ENCODE measurements around the gene ACTR1A. TPM values are rescaled to one million over a fixed set of nuclear protein-coding genes. Genes with fewer than 3 reads are reported as not detected.
"Not testable (repeated sequence)": the region's sequence is repeated elsewhere in the genome, so short reads cannot be mapped to it uniquely, and the experiment has no call there.

Gene ACTR1A
- total RNA-seq, 1 donor from 2014 or later: 66.8 TPM

GRCh38 chr10:102504179-102504975 is 1.9 kb upstream of the ACTR1A start:
- Histone ChIP-seq H3K4me1 (ENCODE audit: control insufficient read depth in 3 of 3, insufficient read depth in 3 of 3, low read length in 3 of 3) (peaks cover 42 to 67% (median 50%) of the 10 kb centered on the region in 3 donors), H3K27me3 (ENCODE audit: control insufficient read depth in 3 of 3, insufficient read depth in 3 of 3, low read length in 3 of 3) (no peaks in the 10 kb centered on the region), H3K27ac (ENCODE audit: low read depth, low read length) (peak overlapping the region; percentile 59), H3K9me3 (ENCODE audit: control insufficient read depth in 3 of 3, low read length in 3 of 3) (no peaks in the 10 kb centered on the region), H3K4me3 (ENCODE audit: low read length in 3 of 3) (peak overlapping the region; percentile 84 to 94 (median 92)), H3K36me3 (ENCODE audit: control insufficient read depth in 3 of 3, insufficient read depth in 3 of 3, low read length in 3 of 3) (peaks cover 7 to 14% (median 10%) of the 10 kb centered on the region in 3 donors), H3K9ac (ENCODE audit: low read depth in 1 of 3, low read length in 3 of 3) (peak overlapping the region; percentile 75 to 93 (median 90))

GRCh38 chr10:102503264-102504178 is 1.0 kb upstream of the ACTR1A start, which contains the start of gene SUFU:
TSS of gene SUFU (plus strand) at chr10:102503972. CDS start at chr10:102504153, 181 bp downstream.
- peaks cover 43 to 65% (median 47%) of the 10 kb centered on the region in 3 donors for H3K4me1 ChIP-seq (ENCODE audit: control insufficient read depth in 3 of 3, insufficient read depth in 3 of 3, low read length in 3 of 3)
- H3K9ac ChIP-seq (ENCODE audit: low read depth in 1 of 3, low read length in 3 of 3): peak within 1 kb of the TSS; percentile 75 to 93 (median 90)

GRCh38 chr10:102502029-102502336 is 529 bp downstream of the ACTR1A start:
- H3K4me1 ChIP-seq (ENCODE audit: control insufficient read depth in 3 of 3, insufficient read depth in 3 of 3, low read length in 3 of 3): peaks cover 41 to 57% (median 42%) of the 10 kb centered on the region in 3 donors

More at GRCh38 chr10:102503264-102504178, 1.0 kb upstream of the ACTR1A start, which contains the start of gene SUFU:
- Histone ChIP-seq H3K27ac (ENCODE audit: low read depth, low read length) (peak within 1 kb of the TSS; percentile 59), H3K9me3 (ENCODE audit: control insufficient read depth in 3 of 3, low read length in 3 of 3) (no peaks in the 10 kb centered on the region), H3K4me3 (ENCODE audit: low read length in 3 of 3) (peak within 1 kb of the TSS; percentile 97 to 100 (median 99)), H3K27me3 (ENCODE audit: control insufficient read depth in 3 of 3, insufficient read depth in 3 of 3, low read length in 3 of 3) (no peaks in the 10 kb centered on the region), H3K36me3 (ENCODE audit: control insufficient read depth in 3 of 3, insufficient read depth in 3 of 3, low read length in 3 of 3) (peaks cover 2 to 6% (median 3%) of the 10 kb centered on the region in 3 donors)

GRCh38 chr10:102501201-102502028 is 1.1 kb downstream of the ACTR1A start:
- H3K27me3 ChIP-seq (ENCODE audit: control insufficient read depth in 3 of 3, insufficient read depth in 3 of 3, low read length in 3 of 3): no peaks in the 10 kb centered on the region
- H3K4me1 ChIP-seq (ENCODE audit: control insufficient read depth in 3 of 3, insufficient read depth in 3 of 3, low read length in 3 of 3): peaks cover 38 to 54% (median 41%) of the 10 kb centered on the region in 3 donors
- no peaks in the 10 kb centered on the region for H3K9me3 ChIP-seq (ENCODE audit: control insufficient read depth in 3 of 3, low read length in 3 of 3)
- H3K4me3 ChIP-seq (ENCODE audit: low read length in 3 of 3): peak overlapping the region; percentile 71 to 100 (median 95)
- H3K36me3 ChIP-seq (ENCODE audit: control insufficient read depth in 3 of 3, insufficient read depth in 3 of 3, low read length in 3 of 3): no peaks in the 10 kb centered on the region
- peak overlapping the region; percentile 75 to 81 (median 81) for H3K9ac ChIP-seq (ENCODE audit: low read depth in 1 of 3, low read length in 3 of 3)
- peak overlapping the region; percentile 98 for H3K27ac ChIP-seq (ENCODE audit: low read depth, low read length)

More at GRCh38 chr10:102502029-102502336, 529 bp downstream of the ACTR1A start:
- H3K9ac ChIP-seq (ENCODE audit: low read depth in 1 of 3, low read length in 3 of 3): peak overlapping the region; percentile 98 to 100 (median 99)
- H3K9me3 ChIP-seq (ENCODE audit: control insufficient read depth in 3 of 3, low read length in 3 of 3): no peaks in the 10 kb centered on the region
- H3K27me3 ChIP-seq (ENCODE audit: control insufficient read depth in 3 of 3, insufficient read depth in 3 of 3, low read length in 3 of 3): no peaks in the 10 kb centered on the region
- H3K36me3 ChIP-seq (ENCODE audit: control insufficient read depth in 3 of 3, insufficient read depth in 3 of 3, low read length in 3 of 3): peaks cover 0 to 4% (median under 1%) of the 10 kb centered on the region in 3 donors
- H3K27ac ChIP-seq (ENCODE audit: low read depth, low read length): peak overlapping the region; percentile 98
- H3K4me3 ChIP-seq (ENCODE audit: low read length in 3 of 3): peak overlapping the region; percentile 97 to 100 (median 99)

GRCh38 chr10:102500686-102501085 is 1.8 kb downstream of the ACTR1A start:
- peak overlapping the region in 2 of 3 donors; percentile 75 to 81 for H3K9ac ChIP-seq (ENCODE audit: low read depth in 1 of 3, low read length in 3 of 3)
- peak overlapping the region; percentile 98 for H3K27ac ChIP-seq (ENCODE audit: low read depth, low read length)
- not testable (repeated sequence) for H3K9me3 ChIP-seq (ENCODE audit: control insufficient read depth in 3 of 3, low read length in 3 of 3); H3K36me3 ChIP-seq (ENCODE audit: control insufficient read depth in 3 of 3, insufficient read depth in 3 of 3, low read length in 3 of 3); H3K27me3 ChIP-seq (ENCODE audit: control insufficient read depth in 3 of 3, insufficient read depth in 3 of 3, low read length in 3 of 3)
- H3K4me3 ChIP-seq (ENCODE audit: low read length in 3 of 3): peak overlapping the region in 1 of 3 donors; percentile 71
- peaks cover 41 to 57% (median 44%) of the 10 kb centered on the region in 3 donors for H3K4me1 ChIP-seq (ENCODE audit: control insufficient read depth in 3 of 3, insufficient read depth in 3 of 3, low read length in 3 of 3)

GRCh38 chr10:102499356-102499755 is 3.2 kb downstream of the ACTR1A start:
- no peaks in the 10 kb centered on the region for H3K36me3 ChIP-seq (ENCODE audit: control insufficient read depth in 3 of 3, insufficient read depth in 3 of 3, low read length in 3 of 3)
- peak overlapping the region; percentile 28 for H3K27ac ChIP-seq (ENCODE audit: low read depth, low read length)
- peak overlapping the region in 1 of 3 donors; percentile 57 for H3K9ac ChIP-seq (ENCODE audit: low read depth in 1 of 3, low read length in 3 of 3)
- H3K4me1 ChIP-seq (ENCODE audit: control insufficient read depth in 3 of 3, insufficient read depth in 3 of 3, low read length in 3 of 3): peaks cover 30 to 49% (median 35%) of the 10 kb centered on the region in 3 donors
- no peaks in the 10 kb centered on the region for H3K9me3 ChIP-seq (ENCODE audit: control insufficient read depth in 3 of 3, low read length in 3 of 3)
- H3K27me3 ChIP-seq (ENCODE audit: control insufficient read depth in 3 of 3, insufficient read depth in 3 of 3, low read length in 3 of 3): no peaks in the 10 kb centered on the region
- no peak overlapping the region for H3K4me3 ChIP-seq (ENCODE audit: low read length in 3 of 3)

GRCh38 chr10:102497545-102497944 is 5.0 kb downstream of the ACTR1A start:
- Histone ChIP-seq H3K4me3 (ENCODE audit: low read length in 3 of 3) (no peak overlapping the region), H3K27ac (ENCODE audit: low read depth, low read length) (no peak overlapping the region), H3K4me1 (ENCODE audit: control insufficient read depth in 3 of 3, insufficient read depth in 3 of 3, low read length in 3 of 3) (peaks cover 39 to 55% (median 48%) of the 10 kb centered on the region in 3 donors), H3K36me3 (ENCODE audit: control insufficient read depth in 3 of 3, insufficient read depth in 3 of 3, low read length in 3 of 3) (peaks cover 0 to under 1% (median 0%) of the 10 kb centered on the region in 3 donors), H3K9me3 (ENCODE audit: control insufficient read depth in 3 of 3, low read length in 3 of 3) (no peaks in the 10 kb centered on the region), H3K27me3 (ENCODE audit: control insufficient read depth in 3 of 3, insufficient read depth in 3 of 3, low read length in 3 of 3) (no peaks in the 10 kb centered on the region), H3K9ac (ENCODE audit: low read depth in 1 of 3, low read length in 3 of 3) (no peak overlapping the region)

GRCh38 chr10:102493771-102494170 is 8.7 kb downstream of the ACTR1A start:
- Histone ChIP-seq H3K4me3 (ENCODE audit: low read length in 3 of 3) (peak overlapping the region in 1 of 3 donors; percentile 22), H3K36me3 (ENCODE audit: control insufficient read depth in 3 of 3, insufficient read depth in 3 of 3, low read length in 3 of 3) (peaks cover 5 to 9% (median 7%) of the 10 kb centered on the region in 3 donors), H3K27me3 (ENCODE audit: control insufficient read depth in 3 of 3, insufficient read depth in 3 of 3, low read length in 3 of 3) (no peaks in the 10 kb centered on the region), H3K9me3 (ENCODE audit: control insufficient read depth in 3 of 3, low read length in 3 of 3) (no peaks in the 10 kb centered on the region), H3K27ac (ENCODE audit: low read depth, low read length) (peak overlapping the region; percentile 78), H3K9ac (ENCODE audit: low read depth in 1 of 3, low read length in 3 of 3) (peak overlapping the region in 1 of 3 donors; percentile 65), H3K4me1 (ENCODE audit: control insufficient read depth in 3 of 3, insufficient read depth in 3 of 3, low read length in 3 of 3) (peaks cover 40 to 56% (median 52%) of the 10 kb centered on the region in 3 donors)

GRCh38 chr10:102492983-102493382 is 9.5 kb downstream of the ACTR1A start:
- Histone ChIP-seq H3K36me3 (ENCODE audit: control insufficient read depth in 3 of 3, insufficient read depth in 3 of 3, low read length in 3 of 3) (peaks cover 13 to 17% (median 15%) of the 10 kb centered on the region in 3 donors), H3K27ac (ENCODE audit: low read depth, low read length) (peak overlapping the region; percentile 78), H3K4me1 (ENCODE audit: control insufficient read depth in 3 of 3, insufficient read depth in 3 of 3, low read length in 3 of 3) (peaks cover 33 to 54% (median 52%) of the 10 kb centered on the region in 3 donors), H3K9me3 (ENCODE audit: control insufficient read depth in 3 of 3, low read length in 3 of 3) (no peaks in the 10 kb centered on the region), H3K9ac (ENCODE audit: low read depth in 1 of 3, low read length in 3 of 3) (peak overlapping the region; percentile 23 to 65 (median 55)), H3K27me3 (ENCODE audit: control insufficient read depth in 3 of 3, insufficient read depth in 3 of 3, low read length in 3 of 3) (no peaks in the 10 kb centered on the region), H3K4me3 (ENCODE audit: low read length in 3 of 3) (peak overlapping the region in 1 of 3 donors; percentile 39)
